Stomach smooth muscle (tissue), 2 donors: ENCODE results near the gene TRIM73.
"Not testable (repeated sequence)": the region's sequence is repeated elsewhere in the genome, so short reads cannot be mapped to it uniquely, and the experiment has no call there.

ENCODE experiments used
- H3K27ac ChIP-seq: one replicate; pipeline ENCODE4 v1.7.0; 2013; ENCODE audit warnings: mild to moderate bottlenecking, low read length, inconsistent platforms
- H3K27me3 ChIP-seq, 2 donors: one replicate each; pipeline ENCODE4 v1.7.0; 2013; ENCODE audit warnings: low read length in 2 of 2; ENCODE audit not compliant: insufficient read depth in 2 of 2, control insufficient read depth in 1 of 2
- H3K36me3 ChIP-seq, 2 donors: one replicate each; pipeline ENCODE4 v1.7.0; 2013; ENCODE audit warnings: low read length in 2 of 2; ENCODE audit not compliant: control insufficient read depth in 2 of 2, insufficient read depth in 2 of 2
- H3K4me1 ChIP-seq: one replicate; pipeline ENCODE4 v1.7.0; 2013; ENCODE audit warnings: low read length; ENCODE audit not compliant: control insufficient read depth, insufficient read depth
- H3K4me3 ChIP-seq, 2 donors: one replicate each; pipeline ENCODE4 v1.7.0; 2013; ENCODE audit warnings: low read length in 2 of 2
- H3K9ac ChIP-seq, 2 donors: one replicate each; pipeline ENCODE4 v1.7.0; 2013; ENCODE audit warnings: low read length in 2 of 2, mild to moderate bottlenecking in 1 of 2
- H3K9me3 ChIP-seq, 2 donors: one replicate each; pipeline ENCODE4 v1.7.0; 2013; ENCODE audit warnings: low read length in 2 of 2; ENCODE audit not compliant: control insufficient read depth in 2 of 2
- donor health status: healthy.
- donor health status: Pancreatic carcinoma.

TRIM73 gene

GRCh38 chr7:75452494-75452955 lies 57.1 kb downstream of the TRIM73 start:
- not testable (repeated sequence) for H3K4me1 ChIP-seq, H3K9me3 ChIP-seq, H3K4me3 ChIP-seq, H3K36me3 ChIP-seq, H3K27ac ChIP-seq, H3K27me3 ChIP-seq, H3K9ac ChIP-seq
